Liver (tissue), 9 donors: ENCODE data around the gene BRAT1. TPM values are rescaled to one million over a fixed set of nuclear protein-coding genes. Genes with fewer than 3 reads are reported as not detected.

ENCODE experiments used
- DNase-seq: peaks from one replicate; pipeline ENCODE4 v3.0.0-alpha.2; 2017; ENCODE audit warnings: low spot score
- H3K27ac ChIP-seq, 2 donors: one replicate each; pipeline ENCODE4 v1.7.0; 2013; ENCODE audit warnings: inconsistent platforms in 2 of 2, low read length in 2 of 2, control low read depth in 1 of 2, low read depth in 1 of 2, mild to moderate bottlenecking in 1 of 2
- H3K27me3 ChIP-seq, 4 donors: one replicate each; pipeline versions ENCODE4 v1.6.1 to v1.7.0; 2013; ENCODE audit warnings: low read length in 3 of 4, inconsistent platforms in 1 of 4, mild to moderate bottlenecking in 1 of 4, moderate library complexity in 1 of 4; ENCODE audit not compliant: control insufficient read depth in 4 of 4, insufficient read depth in 4 of 4
- H3K36me3 ChIP-seq, 4 donors: one replicate each; pipeline versions ENCODE4 v1.6.1 to v1.7.0; 2013; ENCODE audit warnings: low read length in 3 of 4, mild to moderate bottlenecking in 3 of 4, low read depth in 1 of 4, moderate library complexity in 1 of 4; ENCODE audit not compliant: control insufficient read depth in 4 of 4, insufficient read depth in 3 of 4
- H3K4me1 ChIP-seq, 4 donors: one replicate each; pipeline versions ENCODE4 v1.6.1 to v1.7.0; 2013; ENCODE audit warnings: low read length in 3 of 4, mild to moderate bottlenecking in 3 of 4, moderate library complexity in 1 of 4; ENCODE audit not compliant: control insufficient read depth in 4 of 4, insufficient read depth in 4 of 4
- H3K4me3 ChIP-seq, 3 donors: one replicate each; pipeline versions ENCODE4 v1.6.1 to v1.7.0; 2013; ENCODE audit warnings: low read length in 3 of 3, control low read depth in 1 of 3, low read depth in 1 of 3, mild to moderate bottlenecking in 1 of 3
- H3K9ac ChIP-seq, 2 donors: one replicate each; pipeline ENCODE4 v1.7.0; 2013; ENCODE audit warnings: low read length in 2 of 2, mild to moderate bottlenecking in 2 of 2, moderate library complexity in 2 of 2, control low read depth in 1 of 2, low read depth in 1 of 2
- H3K9me3 ChIP-seq, 4 donors: one replicate each; pipeline versions ENCODE4 v1.6.1 to v1.7.0; 2013; ENCODE audit warnings: low read length in 3 of 4; ENCODE audit not compliant: control insufficient read depth in 4 of 4
- ATF3 ChIP-seq: IDR thresholded peaks from 2 replicates; pipeline ENCODE4 v1.6.1; 2016; ENCODE audit warnings: antibody characterized with exemption
- CTCF ChIP-seq: fragments of 150-350 bp; IDR thresholded peaks from 2 replicates; pipeline ENCODE4 v1.5.1; 2017; ENCODE audit warnings: improper control_type of control experiment, low read depth, low read length; ENCODE audit not compliant: missing input control
- EGR1 ChIP-seq, 2 donors: IDR thresholded peaks; 2 replicates each; pipeline ENCODE4 v1.6.1; 2016 to 2018; ENCODE audit warnings: antibody characterized with exemption in 2 of 2, low read depth in 2 of 2
- FOXA1 ChIP-seq: IDR thresholded peaks from 2 replicates; pipeline ENCODE4 v1.6.1; 2016; ENCODE audit warnings: antibody characterized with exemption
- FOXA2 ChIP-seq: IDR thresholded peaks from 2 replicates; pipeline ENCODE4 v1.6.1; 2016; ENCODE audit warnings: antibody characterized with exemption
- GABPA ChIP-seq, 2 donors: IDR thresholded peaks in 1 of 2; conservative IDR thresholded peaks in 1 of 2; 2 replicates each; pipeline ENCODE4 v1.6.1; 2016; ENCODE audit warnings: antibody characterized with exemption in 2 of 2, mild to moderate bottlenecking in 1 of 2, moderate library complexity in 1 of 2
- HNF4A ChIP-seq, 2 donors: conservative IDR thresholded peaks; 2 replicates each; pipeline ENCODE4 v1.6.1; 2016; ENCODE audit warnings: antibody characterized with exemption in 2 of 2, mild to moderate bottlenecking in 2 of 2
- HNF4G ChIP-seq: IDR thresholded peaks from 2 replicates; pipeline ENCODE4 v1.6.1; 2016; ENCODE audit warnings: antibody characterized with exemption
- JUND ChIP-seq, 2 donors: IDR thresholded peaks; 2 replicates each; pipeline ENCODE4 v1.6.1; 2016; ENCODE audit warnings: antibody characterized with exemption in 2 of 2
- MAX ChIP-seq: IDR thresholded peaks from 2 replicates; pipeline ENCODE4 v1.6.1; 2016; ENCODE audit warnings: antibody characterized with exemption
- NR2F2 ChIP-seq: IDR thresholded peaks from 2 replicates; pipeline ENCODE4 v1.6.1; 2016; ENCODE audit warnings: antibody characterized with exemption
- RAD21 ChIP-seq, 2 donors: IDR thresholded peaks; 2 replicates each; pipeline ENCODE4 v1.6.1; 2016; ENCODE audit warnings: antibody characterized with exemption in 2 of 2, mild to moderate bottlenecking in 2 of 2
- REST ChIP-seq: IDR thresholded peaks from 2 replicates; pipeline ENCODE4 v1.6.1; 2016; ENCODE audit warnings: antibody characterized with exemption, mild to moderate bottlenecking
- RXRA ChIP-seq, 2 donors: IDR thresholded peaks; 2 replicates each; pipeline ENCODE4 v1.6.1; 2017 to 2018; ENCODE audit warnings: antibody characterized with exemption in 2 of 2, mild to moderate bottlenecking in 1 of 2
- SP1 ChIP-seq: IDR thresholded peaks from 2 replicates; pipeline ENCODE4 v1.6.1; 2018; ENCODE audit warnings: antibody characterized with exemption, mild to moderate bottlenecking
- TAF1 ChIP-seq: conservative IDR thresholded peaks from 2 replicates; pipeline ENCODE4 v1.6.1; 2016; ENCODE audit warnings: antibody characterized with exemption, mild to moderate bottlenecking
- YY1 ChIP-seq: IDR thresholded peaks from 2 replicates; pipeline ENCODE4 v1.6.1; 2016; ENCODE audit warnings: antibody characterized with exemption, mild to moderate bottlenecking
- ZBTB33 ChIP-seq: IDR thresholded peaks from 2 replicates; pipeline ENCODE4 v1.6.1; 2016; ENCODE audit warnings: antibody characterized with exemption
- WGBS: extraction: QIAGEN DNeasy Blood & Tissue Kit; methylation state at CpG from one replicate; pipeline ENCODE4 v1.1.7; 2013; 5-methylcytosine and 5-hydroxymethylcytosine counted together
- polyA plus RNA-seq, 2 donors: library from polyadenylated mRNA; stranded (reverse) in 1 of 2; unstranded in 1 of 2; fragments of 200-250 nt in 1 of 2; fragments of >200 nt in 1 of 2; fragmentation: Nextera tagmentation in 1 of 2; extraction: Ambion mirVana in 1 of 2; gene quantifications; one replicate each; pipeline versions ENCODE4 v1.2.1 to v1.2.3, GENCODE V29; 2013 to 2015
- total RNA-seq, 2 donors: library from RNA; depleted of rRNA; stranded (reverse); fragments of >200 nt; gene quantifications; one replicate each; pipeline ENCODE4 v1.2.3, GENCODE V29; 2014
- donor health status: healthy.
- donor health status: healthy.
- donor health status: healthy.
- donor health status: healthy.
- donor health status: healthy.

The BRAT1 gene
- total and polyA plus RNA-seq, 4 donors, result 10.0 to 20.7 (median 16.7) TPM

GRCh38 chr7:2559283-2559950 lies 4.1 kb upstream of the BRAT1 start:
- H3K27ac ChIP-seq, result peak overlapping the region; percentile 14 to 51
- H3K4me1 ChIP-seq, result peaks cover under 1 to 21% (median 13%) of the 10 kb centered on the region in 4 donors

GRCh38 chr7:2558629-2559282 lies 3.4 kb upstream of the BRAT1 start, which contains the start of gene IQCE:
IQCE (plus strand) TSS chr7:2558979; CDS start chr7:2559182, 203 bp downstream.
- peak; percentile 89 for DNase-seq
- Histone ChIP-seq H3K36me3 (no peaks in the 10 kb centered on the region), H3K4me3 (peak within 1 kb of the TSS; percentile 62 to 99 (median 68)), H3K9me3 (no peaks in the 10 kb centered on the region), H3K27me3 (no peaks in the 10 kb centered on the region), H3K9ac (peak within 1 kb of the TSS; percentile 33 to 59), H3K4me1 (peaks cover 4 to 27% (median 20%) of the 10 kb centered on the region in 4 donors), H3K27ac (peak within 1 kb of the TSS; percentile 51 to 56)
- TF ChIP-seq ZBTB33 (no peak), TAF1 (no peak), SP1 (peak; percentile 33), EGR1 (IDR thresholded peaks at IDR 0.05; ENCODE audit: low read depth in 2 of 2) (peak in 1 of 2 donors; percentile 76), RXRA (IDR thresholded peaks at IDR 0.05) (peak in 1 of 2 donors; percentile 12), REST (no peak), FOXA1 (no peak), JUND (IDR thresholded peaks at IDR 0.05) (no peak), MAX (no peak), ATF3 (no peak), RAD21 (IDR thresholded peaks at IDR 0.05) (peak in 1 of 2 donors; percentile 30), GABPA (IDR thresholded peaks at IDR 0.05 in 1 of 2, conservative IDR thresholded peaks at IDR 0.05 in 1 of 2) (no peak), HNF4A (conservative IDR thresholded peaks at IDR 0.05) (no peak), CTCF (no peak), NR2F2 (no peak), FOXA2 (no peak), HNF4G (no peak), YY1 (no peak)
- WGBS, result under 1% methylated on average over 66 of the region's 66 CpGs

More at GRCh38 chr7:2559283-2559950, 4.1 kb upstream of the BRAT1 start:
- Histone ChIP-seq H3K27me3 (no peaks in the 10 kb centered on the region), H3K4me3 (peak overlapping the region; percentile 62 to 99 (median 68)), H3K36me3 (no peaks in the 10 kb centered on the region), H3K9me3 (no peaks in the 10 kb centered on the region), H3K9ac (peak overlapping the region; percentile 33 to 49)
- 10% methylated on average over 53 of the region's 53 CpGs for WGBS
- no peak for DNase-seq
- TF ChIP-seq HNF4A (conservative IDR thresholded peaks at IDR 0.05) (no peak), YY1 (no peak), RAD21 (IDR thresholded peaks at IDR 0.05) (no peak)
